GM23338 (cell line): Measurements from ENCODE around the gene DRGX. TPM values are rescaled to one million over a fixed set of nuclear protein-coding genes. Genes with fewer than 3 reads are reported as not detected.

Source experiments
- ATAC-seq: fragments of 200-7000 bp; cut with Tn5 transposase; 3 replicates; pipeline ENCODE4 v1.9.1; 2020
- DNase-seq: peaks from one replicate; pipeline ENCODE4 v3.0.0-alpha.2; 2015; ENCODE audit warnings: low spot score
- H2AFZ ChIP-seq: fragments of 200-600 bp; sonication (generic); 2 replicates; pipeline ENCODE4 v1.8.0; 2016; ENCODE audit warnings: antibody characterized with exemption, mild to moderate bottlenecking, moderate library complexity
- H3F3A ChIP-seq: fragments of 200-600 bp; sonication (generic); replicated peaks from 2 replicates; pipeline ENCODE4 v1.8.0; 2017; ENCODE audit warnings: antibody characterized with exemption, mixed run types, low read depth
- H3K27ac ChIP-seq: fragments of 200-600 bp; sonication (generic); 2 replicates; pipeline ENCODE4 v1.6.1; 2016; ENCODE audit warnings: low read depth
- H3K27me3 ChIP-seq: fragments of 200-600 bp; sonication (generic); 2 replicates; pipeline ENCODE4 v1.8.0; 2016; ENCODE audit warnings: mild to moderate bottlenecking, mixed run types, moderate library complexity; ENCODE audit not compliant: insufficient read depth
- H3K36me3 ChIP-seq: fragments of 200-600 bp; sonication (generic); 2 replicates; pipeline ENCODE4 v1.8.0; 2016; ENCODE audit warnings: mild to moderate bottlenecking; ENCODE audit not compliant: insufficient read depth
- H3K4me1 ChIP-seq: fragments of 200-600 bp; sonication (generic); 2 replicates; pipeline ENCODE4 v1.8.0; 2016; ENCODE audit warnings: mild to moderate bottlenecking, moderate library complexity; ENCODE audit not compliant: insufficient read depth
- H3K4me2 ChIP-seq: fragments of 200-600 bp; sonication (generic); 2 replicates; pipeline ENCODE4 v1.7.1; 2017; ENCODE audit warnings: mixed run types
- H3K4me3 ChIP-seq: fragments of 200-600 bp; sonication (generic); 2 replicates; pipeline ENCODE4 v1.6.1; 2016; ENCODE audit warnings: mixed run types
- H3K79me2 ChIP-seq: fragments of 200-600 bp; sonication (generic); replicated peaks from 2 replicates; pipeline ENCODE4 v1.8.0; 2017; ENCODE audit warnings: mild to moderate bottlenecking; ENCODE audit not compliant: insufficient read depth
- H3K9me2 ChIP-seq: fragments of 200-600 bp; sonication (generic); 2 replicates; pipeline ENCODE4 v1.8.0; 2017; ENCODE audit not compliant: insufficient read depth
- H4K20me1 ChIP-seq: fragments of 200-600 bp; sonication (generic); replicated peaks from 2 replicates; pipeline ENCODE4 v1.8.0; 2017; ENCODE audit warnings: mild to moderate bottlenecking; ENCODE audit not compliant: insufficient read depth
- H3K27ac Mint-ChIP-seq: 2 replicates; pipeline ENCODE4 v1.8.0; 2020; ENCODE audit warnings: inconsistent platforms, mild to moderate bottlenecking, moderate library complexity, mixed read lengths
- H3K27me3 Mint-ChIP-seq: 3 replicates; pipeline ENCODE4 v1.8.0; 2022; ENCODE audit warnings: low read depth, mild to moderate bottlenecking, moderate library complexity, mixed read lengths, inconsistent platforms; ENCODE audit not compliant: insufficient read depth, poor library complexity
- H3K36me3 Mint-ChIP-seq: 3 replicates; pipeline ENCODE4 v1.8.0; 2021; ENCODE audit warnings: low read depth, mild to moderate bottlenecking, inconsistent platforms, moderate library complexity, mixed read lengths
- H3K4me1 Mint-ChIP-seq: 3 replicates; pipeline ENCODE4 v1.8.0; 2020; ENCODE audit warnings: mild to moderate bottlenecking, inconsistent platforms, mixed read lengths
- H3K4me3 Mint-ChIP-seq: 3 replicates; pipeline ENCODE4 v1.8.0; 2021; ENCODE audit warnings: moderate library complexity, mild to moderate bottlenecking, inconsistent platforms, mixed read lengths
- H3K9me3 Mint-ChIP-seq: 3 replicates; pipeline ENCODE4 v1.8.0; 2020; ENCODE audit warnings: moderate library complexity, mild to moderate bottlenecking, inconsistent platforms, mixed read lengths
- CREB1 ChIP-seq: fragments of 250-450 bp; sonication (Bioruptor Pico); IDR thresholded peaks from 2 replicates; pipeline ENCODE4 v1.5.0; 2020; ENCODE audit warnings: low read depth, mild to moderate bottlenecking, moderate library complexity
- EZH2 ChIP-seq: fragments of 200-600 bp; sonication (generic); IDR thresholded peaks from one replicate; pipeline ENCODE4 v1.8.0; 2017; ENCODE audit warnings: antibody characterized with exemption, mild to moderate bottlenecking, low read depth; ENCODE audit not compliant: unreplicated experiment
- EZH2phosphoT487 ChIP-seq: fragments of 200-600 bp; sonication (generic); IDR thresholded peaks from one replicate; pipeline ENCODE4 v1.8.1; 2018; ENCODE audit warnings: antibody characterized with exemption; ENCODE audit not compliant: unreplicated experiment
- JUNB ChIP-seq: IDR thresholded peaks from one replicate; pipeline ENCODE4 v1.6.1; 2016; ENCODE audit warnings: antibody characterized with exemption; ENCODE audit not compliant: unreplicated experiment
- NANOG ChIP-seq: IDR thresholded peaks from 2 replicates; pipeline ENCODE4 v1.6.1; 2016; ENCODE audit warnings: antibody characterized with exemption, borderline replicate concordance
- POLR2AphosphoS5 ChIP-seq: IDR thresholded peaks from 2 replicates; pipeline ENCODE4 v1.6.1; 2016; ENCODE audit warnings: antibody characterized with exemption, low read depth
- STAT1 ChIP-seq: IDR thresholded peaks from one replicate; pipeline ENCODE4 v1.6.1; 2016; ENCODE audit warnings: antibody characterized with exemption; ENCODE audit not compliant: unreplicated experiment
- ZNF114 ChIP-seq: fragments of 250-450 bp; sonication (Bioruptor Pico); IDR thresholded peaks from 2 replicates; pipeline ENCODE4 v1.5.0; 2020; ENCODE audit warnings: mild to moderate bottlenecking, moderate library complexity
- ZNF331 ChIP-seq: fragments of 250-450 bp; sonication (Bioruptor Pico); IDR thresholded peaks from 2 replicates; pipeline ENCODE4 v1.5.0; 2020; ENCODE audit warnings: low read depth, mild to moderate bottlenecking, moderate library complexity
- polyA plus RNA-seq: library from polyadenylated mRNA; unstranded; fragments of >200 nt; fragmentation: Nextera tagmentation; extraction: Ambion mirVana; gene quantifications from 2 replicates; pipeline ENCODE4 v1.2.1, GENCODE V29; 2016
- total RNA-seq: library from RNA; depleted of rRNA; stranded (reverse); fragments of >200 nt; shearing (Covaris generic); gene quantifications from 2 replicates; pipeline ENCODE4 v1.2.3, GENCODE V29; 2014
- TF ChIP-seq, protein P1 (sequence below): IDR thresholded peaks from 2 replicates; pipeline ENCODE4 v1.6.1; 2016; ENCODE audit warnings: antibody characterized with exemption
- TF ChIP-seq, protein P2 (sequence below), 2 experiments: fragments of 200-600 bp in 1 of 2; sonication (generic) in 1 of 2; conservative IDR thresholded peaks; 2 replicates each; pipeline versions ENCODE4 v1.5.1 to v1.6.1; 2016 to 2017; ENCODE audit warnings: antibody characterized with exemption in 2 of 2, low read depth in 2 of 2, mild to moderate bottlenecking in 2 of 2, moderate library complexity in 1 of 2
- TF ChIP-seq, protein P3 (sequence below): IDR thresholded peaks from one replicate; pipeline ENCODE4 v1.6.1; 2018; ENCODE audit warnings: antibody characterized with exemption; ENCODE audit not compliant: unreplicated experiment
- TF ChIP-seq, protein P4 (sequence below): fragments of 250-450 bp; sonication (Bioruptor Pico); IDR thresholded peaks from 2 replicates; pipeline ENCODE4 v1.5.0; 2020; ENCODE audit warnings: mild to moderate bottlenecking, moderate library complexity

Gene DRGX
- total and polyA plus RNA-seq, 2 experiments from 2014 or later, result not detected

DNA sequence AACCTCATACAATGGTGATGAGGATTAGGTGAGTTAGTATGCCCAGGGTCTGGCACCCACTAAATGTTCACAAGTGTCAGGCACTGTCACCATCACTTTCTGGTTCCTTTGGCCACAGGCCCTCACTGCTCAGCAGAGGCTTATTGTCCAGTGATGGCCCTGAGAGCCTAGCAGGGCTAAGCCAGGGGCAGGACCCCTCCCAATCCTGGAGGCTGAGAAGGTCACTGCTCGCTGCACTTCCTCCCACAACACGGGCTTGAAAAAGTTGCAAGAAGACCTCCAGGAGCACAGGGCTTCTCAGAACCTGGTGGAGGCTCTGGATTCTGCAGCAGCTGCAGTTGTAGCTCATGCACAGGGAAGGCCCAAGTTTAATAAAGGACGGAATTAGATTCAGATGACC, 48.1 kb downstream of the DRGX start:
- no peak overlapping the region for H3K4me3 Mint-ChIP-seq
- H3K27me3 Mint-ChIP-seq, result no peaks in the 10 kb centered on the region
- Histone ChIP-seq H3F3A (no peaks in the 10 kb centered on the region), H3K27me3 (no peaks in the 10 kb centered on the region), H3K36me3 (no peaks in the 10 kb centered on the region), H3K9me2 (0 out of 2 replicates have a peak, but pooled peaks cover 2% of the 10 kb centered on the region), H3K27ac (no peak overlapping the region), H3K4me1 (no peaks in the 10 kb centered on the region), H3K4me2 (no peak overlapping the region), H2AFZ (no peak overlapping the region), H3K4me3 (no peak overlapping the region), H4K20me1 (no peaks in the 10 kb centered on the region), H3K79me2 (no peaks in the 10 kb centered on the region)
- no peaks in the 10 kb centered on the region for H3K36me3 Mint-ChIP-seq
- H3K9me3 Mint-ChIP-seq, result 0 out of 3 replicates have a peak, but pooled peaks cover 4% of the 10 kb centered on the region
- H3K27ac Mint-ChIP-seq, result no peak overlapping the region
- H3K4me1 Mint-ChIP-seq, result no peaks in the 10 kb centered on the region
- ATAC-seq (no peak), DNase-seq (no peak)
- TF ChIP-seq CREB1 (CRISPR knock-in tag), result no peak
- TF ChIP-seq, protein P1, sequence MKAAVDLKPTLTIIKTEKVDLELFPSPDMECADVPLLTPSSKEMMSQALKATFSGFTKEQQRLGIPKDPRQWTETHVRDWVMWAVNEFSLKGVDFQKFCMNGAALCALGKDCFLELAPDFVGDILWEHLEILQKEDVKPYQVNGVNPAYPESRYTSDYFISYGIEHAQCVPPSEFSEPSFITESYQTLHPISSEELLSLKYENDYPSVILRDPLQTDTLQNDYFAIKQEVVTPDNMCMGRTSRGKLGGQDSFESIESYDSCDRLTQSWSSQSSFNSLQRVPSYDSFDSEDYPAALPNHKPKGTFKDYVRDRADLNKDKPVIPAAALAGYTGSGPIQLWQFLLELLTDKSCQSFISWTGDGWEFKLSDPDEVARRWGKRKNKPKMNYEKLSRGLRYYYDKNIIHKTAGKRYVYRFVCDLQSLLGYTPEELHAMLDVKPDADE, result no peak
- TF ChIP-seq, protein P2, sequence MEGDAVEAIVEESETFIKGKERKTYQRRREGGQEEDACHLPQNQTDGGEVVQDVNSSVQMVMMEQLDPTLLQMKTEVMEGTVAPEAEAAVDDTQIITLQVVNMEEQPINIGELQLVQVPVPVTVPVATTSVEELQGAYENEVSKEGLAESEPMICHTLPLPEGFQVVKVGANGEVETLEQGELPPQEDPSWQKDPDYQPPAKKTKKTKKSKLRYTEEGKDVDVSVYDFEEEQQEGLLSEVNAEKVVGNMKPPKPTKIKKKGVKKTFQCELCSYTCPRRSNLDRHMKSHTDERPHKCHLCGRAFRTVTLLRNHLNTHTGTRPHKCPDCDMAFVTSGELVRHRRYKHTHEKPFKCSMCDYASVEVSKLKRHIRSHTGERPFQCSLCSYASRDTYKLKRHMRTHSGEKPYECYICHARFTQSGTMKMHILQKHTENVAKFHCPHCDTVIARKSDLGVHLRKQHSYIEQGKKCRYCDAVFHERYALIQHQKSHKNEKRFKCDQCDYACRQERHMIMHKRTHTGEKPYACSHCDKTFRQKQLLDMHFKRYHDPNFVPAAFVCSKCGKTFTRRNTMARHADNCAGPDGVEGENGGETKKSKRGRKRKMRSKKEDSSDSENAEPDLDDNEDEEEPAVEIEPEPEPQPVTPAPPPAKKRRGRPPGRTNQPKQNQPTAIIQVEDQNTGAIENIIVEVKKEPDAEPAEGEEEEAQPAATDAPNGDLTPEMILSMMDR (conservative IDR thresholded peaks at IDR 0.05; ENCODE audit: low read depth in 2 of 2), result no peak
- TF ChIP-seq, protein P3, sequence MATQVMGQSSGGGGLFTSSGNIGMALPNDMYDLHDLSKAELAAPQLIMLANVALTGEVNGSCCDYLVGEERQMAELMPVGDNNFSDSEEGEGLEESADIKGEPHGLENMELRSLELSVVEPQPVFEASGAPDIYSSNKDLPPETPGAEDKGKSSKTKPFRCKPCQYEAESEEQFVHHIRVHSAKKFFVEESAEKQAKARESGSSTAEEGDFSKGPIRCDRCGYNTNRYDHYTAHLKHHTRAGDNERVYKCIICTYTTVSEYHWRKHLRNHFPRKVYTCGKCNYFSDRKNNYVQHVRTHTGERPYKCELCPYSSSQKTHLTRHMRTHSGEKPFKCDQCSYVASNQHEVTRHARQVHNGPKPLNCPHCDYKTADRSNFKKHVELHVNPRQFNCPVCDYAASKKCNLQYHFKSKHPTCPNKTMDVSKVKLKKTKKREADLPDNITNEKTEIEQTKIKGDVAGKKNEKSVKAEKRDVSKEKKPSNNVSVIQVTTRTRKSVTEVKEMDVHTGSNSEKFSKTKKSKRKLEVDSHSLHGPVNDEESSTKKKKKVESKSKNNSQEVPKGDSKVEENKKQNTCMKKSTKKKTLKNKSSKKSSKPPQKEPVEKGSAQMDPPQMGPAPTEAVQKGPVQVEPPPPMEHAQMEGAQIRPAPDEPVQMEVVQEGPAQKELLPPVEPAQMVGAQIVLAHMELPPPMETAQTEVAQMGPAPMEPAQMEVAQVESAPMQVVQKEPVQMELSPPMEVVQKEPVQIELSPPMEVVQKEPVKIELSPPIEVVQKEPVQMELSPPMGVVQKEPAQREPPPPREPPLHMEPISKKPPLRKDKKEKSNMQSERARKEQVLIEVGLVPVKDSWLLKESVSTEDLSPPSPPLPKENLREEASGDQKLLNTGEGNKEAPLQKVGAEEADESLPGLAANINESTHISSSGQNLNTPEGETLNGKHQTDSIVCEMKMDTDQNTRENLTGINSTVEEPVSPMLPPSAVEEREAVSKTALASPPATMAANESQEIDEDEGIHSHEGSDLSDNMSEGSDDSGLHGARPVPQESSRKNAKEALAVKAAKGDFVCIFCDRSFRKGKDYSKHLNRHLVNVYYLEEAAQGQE, result no peak
- no peak for TF ChIP-seq JUNB
- no peak for TF ChIP-seq ZNF114 (CRISPR knock-in tag)
- no peak for TF ChIP-seq EZH2phosphoT487
- TF ChIP-seq, protein P4, sequence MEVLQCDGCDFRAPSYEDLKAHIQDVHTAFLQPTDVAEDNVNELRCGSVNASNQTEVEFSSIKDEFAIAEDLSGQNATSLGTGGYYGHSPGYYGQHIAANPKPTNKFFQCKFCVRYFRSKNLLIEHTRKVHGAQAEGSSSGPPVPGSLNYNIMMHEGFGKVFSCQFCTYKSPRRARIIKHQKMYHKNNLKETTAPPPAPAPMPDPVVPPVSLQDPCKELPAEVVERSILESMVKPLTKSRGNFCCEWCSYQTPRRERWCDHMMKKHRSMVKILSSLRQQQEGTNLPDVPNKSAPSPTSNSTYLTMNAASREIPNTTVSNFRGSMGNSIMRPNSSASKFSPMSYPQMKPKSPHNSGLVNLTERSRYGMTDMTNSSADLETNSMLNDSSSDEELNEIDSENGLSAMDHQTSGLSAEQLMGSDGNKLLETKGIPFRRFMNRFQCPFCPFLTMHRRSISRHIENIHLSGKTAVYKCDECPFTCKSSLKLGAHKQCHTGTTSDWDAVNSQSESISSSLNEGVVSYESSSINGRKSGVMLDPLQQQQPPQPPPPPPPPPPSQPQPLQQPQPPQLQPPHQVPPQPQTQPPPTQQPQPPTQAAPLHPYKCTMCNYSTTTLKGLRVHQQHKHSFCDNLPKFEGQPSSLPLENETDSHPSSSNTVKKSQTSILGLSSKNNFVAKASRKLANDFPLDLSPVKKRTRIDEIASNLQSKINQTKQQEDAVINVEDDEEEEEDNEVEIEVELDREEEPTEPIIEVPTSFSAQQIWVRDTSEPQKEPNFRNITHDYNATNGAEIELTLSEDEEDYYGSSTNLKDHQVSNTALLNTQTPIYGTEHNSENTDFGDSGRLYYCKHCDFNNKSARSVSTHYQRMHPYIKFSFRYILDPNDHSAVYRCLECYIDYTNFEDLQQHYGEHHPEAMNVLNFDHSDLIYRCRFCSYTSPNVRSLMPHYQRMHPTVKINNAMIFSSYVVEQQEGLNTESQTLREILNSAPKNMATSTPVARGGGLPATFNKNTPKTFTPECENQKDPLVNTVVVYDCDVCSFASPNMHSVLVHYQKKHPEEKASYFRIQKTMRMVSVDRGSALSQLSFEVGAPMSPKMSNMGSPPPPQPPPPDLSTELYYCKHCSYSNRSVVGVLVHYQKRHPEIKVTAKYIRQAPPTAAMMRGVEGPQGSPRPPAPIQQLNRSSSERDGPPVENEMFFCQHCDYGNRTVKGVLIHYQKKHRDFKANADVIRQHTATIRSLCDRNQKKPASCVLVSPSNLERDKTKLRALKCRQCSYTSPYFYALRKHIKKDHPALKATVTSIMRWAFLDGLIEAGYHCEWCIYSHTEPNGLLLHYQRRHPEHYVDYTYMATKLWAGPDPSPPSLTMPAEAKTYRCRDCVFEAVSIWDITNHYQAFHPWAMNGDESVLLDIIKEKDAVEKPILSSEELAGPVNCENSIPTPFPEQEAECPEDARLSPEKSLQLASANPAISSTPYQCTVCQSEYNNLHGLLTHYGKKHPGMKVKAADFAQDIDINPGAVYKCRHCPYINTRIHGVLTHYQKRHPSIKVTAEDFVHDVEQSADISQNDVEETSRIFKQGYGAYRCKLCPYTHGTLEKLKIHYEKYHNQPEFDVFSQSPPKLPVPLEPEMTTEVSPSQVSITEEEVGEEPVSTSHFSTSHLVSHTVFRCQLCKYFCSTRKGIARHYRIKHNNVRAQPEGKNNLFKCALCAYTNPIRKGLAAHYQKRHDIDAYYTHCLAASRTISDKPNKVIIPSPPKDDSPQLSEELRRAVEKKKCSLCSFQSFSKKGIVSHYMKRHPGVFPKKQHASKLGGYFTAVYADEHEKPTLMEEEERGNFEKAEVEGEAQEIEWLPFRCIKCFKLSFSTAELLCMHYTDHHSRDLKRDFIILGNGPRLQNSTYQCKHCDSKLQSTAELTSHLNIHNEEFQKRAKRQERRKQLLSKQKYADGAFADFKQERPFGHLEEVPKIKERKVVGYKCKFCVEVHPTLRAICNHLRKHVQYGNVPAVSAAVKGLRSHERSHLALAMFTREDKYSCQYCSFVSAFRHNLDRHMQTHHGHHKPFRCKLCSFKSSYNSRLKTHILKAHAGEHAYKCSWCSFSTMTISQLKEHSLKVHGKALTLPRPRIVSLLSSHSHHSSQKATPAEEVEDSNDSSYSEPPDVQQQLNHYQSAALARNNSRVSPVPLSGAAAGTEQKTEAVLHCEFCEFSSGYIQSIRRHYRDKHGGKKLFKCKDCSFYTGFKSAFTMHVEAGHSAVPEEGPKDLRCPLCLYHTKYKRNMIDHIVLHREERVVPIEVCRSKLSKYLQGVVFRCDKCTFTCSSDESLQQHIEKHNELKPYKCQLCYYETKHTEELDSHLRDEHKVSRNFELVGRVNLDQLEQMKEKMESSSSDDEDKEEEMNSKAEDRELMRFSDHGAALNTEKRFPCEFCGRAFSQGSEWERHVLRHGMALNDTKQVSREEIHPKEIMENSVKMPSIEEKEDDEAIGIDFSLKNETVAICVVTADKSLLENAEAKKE (CRISPR knock-in tag), result no peak
- TF ChIP-seq NANOG, result no peak
- TF ChIP-seq POLR2AphosphoS5, result no peak
- no peak for TF ChIP-seq EZH2
- TF ChIP-seq ZNF331 (CRISPR knock-in tag), result no peak
- TF ChIP-seq STAT1, result no peak
